H1 (cell line): ENCODE measurements around the gene BNIP2. TPM values are rescaled to one million over a fixed set of nuclear protein-coding genes. Genes with fewer than 3 reads are reported as not detected.

Experiments
- GTF2F1 ChIP-seq: IDR thresholded peaks from 2 replicates; pipeline ENCODE4 v1.6.1; 2012; ENCODE audit warnings: low read depth, low read length, improper control_type of control experiment, borderline replicate concordance
- JUND ChIP-seq: IDR thresholded peaks from 2 replicates; pipeline ENCODE4 v1.6.1; 2011; ENCODE audit warnings: mild to moderate bottlenecking, improper control_type of control experiment, low read length
- KDM4A ChIP-seq: IDR thresholded peaks from one replicate; pipeline ENCODE4 v1.7.1; 2012; ENCODE audit warnings: low read depth, mild to moderate bottlenecking, moderate library complexity, low read length, inconsistent platforms; ENCODE audit not compliant: severe bottlenecking
- PHF8 ChIP-seq: fragments of 200-600 bp; sonication (generic); conservative IDR thresholded peaks from 2 replicates; pipeline ENCODE4 v1.7.1; 2012; ENCODE audit warnings: low read depth, mild to moderate bottlenecking, inconsistent platforms, low read length, moderate library complexity
- SIRT6 ChIP-seq: IDR thresholded peaks from one replicate; pipeline ENCODE4 v1.7.1; 2012; ENCODE audit warnings: low read length, inconsistent platforms
- YY1 ChIP-seq: IDR thresholded peaks from 2 replicates; pipeline ENCODE4 v1.6.1; 2011; ENCODE audit warnings: low read depth, mild to moderate bottlenecking, low read length
- polyA plus RNA-seq, 7 experiments: library from polyadenylated mRNA; depleted of rRNA in 3 of 7; stranded (reverse) in 5 of 7; unstranded in 2 of 7; fragments of >200 nt in 5 of 7; fragments of 200-250 nt in 2 of 7; gene quantifications; 1 replicate in 5 of 7; 2 replicates in 1 of 7; 4 replicates in 1 of 7; pipeline versions ENCODE4 v1.2.1 to v1.2.3, GENCODE V29; 2011 to 2013; ENCODE audit warnings: missing spikeins in 2 of 7, mixed read lengths in 2 of 7
- total RNA-seq: library from RNA; stranded (reverse); fragmentation: NEBNext Ultra II Directional; extraction: Animal tissue kit (Norgen Biotek cat#: 25700); gene quantifications from 2 replicates; pipeline ENCODE4 v1.2.1, GENCODE V29; 2021
- TF ChIP-seq, protein P1 (sequence below): IDR thresholded peaks from 2 replicates; pipeline ENCODE4 v1.6.1; 2012; ENCODE audit warnings: inconsistent platforms

BNIP2 gene
- total and polyA plus RNA-seq, 2 of the 8 experiments (the other 6 are each of a cell fraction or from before 2014, with no cell fraction given), result 11.8 to 40.6 TPM

DNA sequence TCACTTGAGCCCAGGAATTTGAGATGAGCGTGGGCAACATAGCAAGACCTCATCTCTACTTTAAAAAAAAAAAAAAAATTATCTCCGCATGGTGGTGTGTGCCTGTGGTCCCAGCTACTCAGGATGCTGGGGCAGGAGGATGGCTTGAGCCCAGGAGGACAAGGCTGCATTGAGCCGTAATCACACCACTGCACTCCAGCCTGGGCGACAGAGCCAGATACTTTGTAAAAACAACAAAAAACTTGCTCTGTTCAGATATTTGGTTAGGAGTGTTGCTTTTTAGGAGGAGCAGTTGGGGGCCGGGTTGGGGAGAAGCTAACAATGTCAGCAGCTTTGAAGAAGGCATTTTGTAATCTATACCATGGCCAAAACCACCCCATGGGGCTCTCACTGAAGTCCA is 73.5 kb downstream of the BNIP2 start (continued):
- TF ChIP-seq, protein P1, sequence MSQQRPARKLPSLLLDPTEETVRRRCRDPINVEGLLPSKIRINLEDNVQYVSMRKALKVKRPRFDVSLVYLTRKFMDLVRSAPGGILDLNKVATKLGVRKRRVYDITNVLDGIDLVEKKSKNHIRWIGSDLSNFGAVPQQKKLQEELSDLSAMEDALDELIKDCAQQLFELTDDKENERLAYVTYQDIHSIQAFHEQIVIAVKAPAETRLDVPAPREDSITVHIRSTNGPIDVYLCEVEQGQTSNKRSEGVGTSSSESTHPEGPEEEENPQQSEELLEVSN, result no peak
- no peak for TF ChIP-seq PHF8
- no peak for TF ChIP-seq KDM4A
- no peak for TF ChIP-seq GTF2F1
- no peak for TF ChIP-seq SIRT6
- no peak for TF ChIP-seq JUND
- no peak for TF ChIP-seq YY1
- TF ChIP-seq, all 59 proteins: peak for 0
